NB4 (cell line): Measurements from ENCODE around the gene SFXN5.

ENCODE experiments used
- CTCF ChIP-seq: IDR thresholded peaks from one replicate; pipeline ENCODE4 v1.5.1; 2012; ENCODE audit warnings: low read depth, low read length
- POLR2A ChIP-seq: IDR thresholded peaks from 2 replicates; pipeline ENCODE4 v1.6.1; 2011; ENCODE audit warnings: mild to moderate bottlenecking; ENCODE audit not compliant: insufficient read length; ENCODE audit errors: extremely low read depth
- TF ChIP-seq, protein P1 (sequence below): IDR thresholded peaks from 2 replicates; pipeline ENCODE4 v1.6.1; 2011; ENCODE audit warnings: low read depth, low read length

DNA sequence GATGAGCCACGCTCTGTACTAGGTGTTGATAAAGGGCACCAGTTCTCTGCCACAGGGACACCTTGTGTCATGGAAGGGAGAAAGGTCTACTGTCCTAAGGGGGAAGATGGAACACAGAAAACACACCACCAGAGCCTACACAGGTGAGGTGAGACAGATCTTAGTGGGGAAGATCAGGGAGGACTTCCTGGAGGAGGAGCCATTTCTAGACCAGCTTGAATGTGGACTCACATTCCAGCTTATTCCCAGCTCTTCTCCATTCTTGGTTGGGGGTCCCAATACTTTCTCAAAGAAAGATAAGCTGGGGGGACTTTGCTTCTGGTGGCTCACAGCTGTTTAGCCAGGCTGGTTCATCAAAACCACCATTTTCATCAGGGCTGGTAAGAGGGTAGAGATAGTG, 118.0 kb downstream of the SFXN5 start:
- TF ChIP-seq, protein P1, sequence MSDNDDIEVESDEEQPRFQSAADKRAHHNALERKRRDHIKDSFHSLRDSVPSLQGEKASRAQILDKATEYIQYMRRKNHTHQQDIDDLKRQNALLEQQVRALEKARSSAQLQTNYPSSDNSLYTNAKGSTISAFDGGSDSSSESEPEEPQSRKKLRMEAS, result no peak
- no peak for TF ChIP-seq CTCF
- no peak for TF ChIP-seq POLR2A
